K562 (cell line): Measurements from ENCODE around the gene TARBP1. TPM values are rescaled to one million over a fixed set of nuclear protein-coding genes. Genes with fewer than 3 reads are reported as not detected.

ENCODE experiments used
- ATAC-seq: fragments of 200-7000 bp; cut with Tn5 transposase; 3 replicates; pipeline ENCODE4 v1.9.1; 2020; ENCODE audit warnings: moderate library complexity
- BruUV-seq: library from RNA; stranded (reverse); fragments of 400-500 nt; replicated peaks from 2 replicates; lab custom pipeline; 2021; lab: Mats Ljungman, UMichigan
- CTCF ChIA-PET: fragments of 300-600 bp; formaldehyde crosslinking; extraction: SDS; loops from one replicate; lab custom pipeline; 2021; ENCODE audit warnings: low intra/inter-chr PET ratio; lab: Yijun Ruan, JAX
- POLR2A ChIA-PET: fragments of 300-600, 350-650 bp; sonication (Branson Sonifier 250); formaldehyde crosslinking; extraction: SDS; loops from one replicate; lab custom pipeline; 2021; ENCODE audit warnings: antibody characterized with exemption, inconsistent platforms; lab: Yijun Ruan, JAX
- DNase-seq, 4 experiments: peaks; one replicate each; pipeline versions ENCODE4 v3.0.0 to v3.0.0-alpha.2; 2011 to 2018; ENCODE audit warnings: low spot score in 3 of 4, mixed read lengths in 3 of 4; ENCODE audit errors: extremely low read depth in 1 of 4
- FAIRE-seq: peaks from 2 replicates; lab custom pipeline; 2011; peaks lifted over from hg19 to GRCh38; lab: Jason Lieb, UNC
- H2AFZ ChIP-seq: 2 replicates; pipeline ENCODE4 v1.6.0; 2011; ENCODE audit warnings: low read depth, low read length, control low read depth, inconsistent platforms
- H3K27ac ChIP-seq: fragments of 200-600 bp; 3 replicates; pipeline ENCODE4 v1.8.0; 2011; ENCODE audit warnings: low read depth, mild to moderate bottlenecking, control low read depth, inconsistent platforms, low read length, moderate library complexity, mixed read lengths; ENCODE audit errors: extremely low read depth
- H3K27me3 ChIP-seq, 2 experiments: fragments of 300-600 bp in 1 of 2; 2 replicates in 1 of 2; 3 replicates in 1 of 2; pipeline versions ENCODE4 v1.6.0 to v1.8.0; 2011; ENCODE audit warnings: inconsistent platforms in 2 of 2, low read length in 2 of 2, mild to moderate bottlenecking in 1 of 2, mixed read lengths in 1 of 2, moderate library complexity in 1 of 2; ENCODE audit not compliant: control insufficient read depth in 2 of 2, insufficient read depth in 2 of 2
- H3K36me3 ChIP-seq: fragments of 300-600 bp; 3 replicates; pipeline ENCODE4 v1.8.0; 2011; ENCODE audit warnings: mild to moderate bottlenecking, low read length, inconsistent platforms; ENCODE audit not compliant: control insufficient read depth, insufficient read depth
- H3K4me1 ChIP-seq, 2 experiments: fragments of 200-600 bp in 1 of 2; replicated peaks in 1 of 2; 2 replicates in 1 of 2; 3 replicates in 1 of 2; pipeline versions ENCODE4 v1.5.1 to v1.8.0; 2011; ENCODE audit warnings: inconsistent platforms in 2 of 2, low read length in 2 of 2, mild to moderate bottlenecking in 1 of 2, mixed read lengths in 1 of 2, moderate library complexity in 1 of 2; ENCODE audit not compliant: control insufficient read depth in 2 of 2, insufficient read depth in 2 of 2
- H3K4me2 ChIP-seq: 2 replicates; pipeline ENCODE4 v1.6.1; 2011; ENCODE audit warnings: low read length, control low read depth, inconsistent platforms, mixed read lengths; ENCODE audit not compliant: insufficient read depth
- H3K4me3 ChIP-seq: fragments of 200-600 bp; sonication (generic), shearing (Covaris generic); 2 replicates; pipeline ENCODE4 v1.5.1; 2016; ENCODE audit warnings: control low read depth, inconsistent platforms
- H3K79me2 ChIP-seq: fragments of 200-600 bp; 3 replicates; pipeline ENCODE4 v1.8.0; 2011; ENCODE audit warnings: low read length, inconsistent platforms; ENCODE audit not compliant: control insufficient read depth, insufficient read depth
- H3K9ac ChIP-seq, 2 experiments: 2 replicates each; pipeline versions ENCODE4 v1.6.0 to v1.6.1; 2011; ENCODE audit warnings: low read depth in 2 of 2, low read length in 2 of 2, control low read depth in 1 of 2, inconsistent platforms in 1 of 2, mild to moderate bottlenecking in 1 of 2, mixed read lengths in 1 of 2; ENCODE audit not compliant: insufficient read depth in 1 of 2
- H3K9me1 ChIP-seq: one replicate; pipeline ENCODE4 v1.6.0; 2011; ENCODE audit warnings: inconsistent platforms, mild to moderate bottlenecking, low read length, moderate library complexity; ENCODE audit not compliant: control insufficient read depth, insufficient read depth
- H3K9me3 ChIP-seq: replicated peaks from 2 replicates; pipeline ENCODE4 v1.5.1; 2011; ENCODE audit warnings: low read depth, low read length, inconsistent platforms; ENCODE audit not compliant: control insufficient read depth, insufficient read depth
- H4K20me1 ChIP-seq: replicated peaks from 2 replicates; pipeline ENCODE4 v1.6.1; 2011; ENCODE audit warnings: low read length, inconsistent platforms, mixed read lengths; ENCODE audit not compliant: control insufficient read depth, insufficient read depth
- CXXC5 ChIP-seq: fragments of 250-450 bp; sonication (Bioruptor Pico); IDR thresholded peaks from 2 replicates; pipeline ENCODE4 v1.8.0; 2022; ENCODE audit warnings: inconsistent platforms, mild to moderate bottlenecking, moderate library complexity
- DEAF1 ChIP-seq: fragments of 450-650 bp; formaldehyde crosslinking; IDR thresholded peaks from 2 replicates; pipeline ENCODE4 v1.4.0; 2020; ENCODE audit warnings: mild to moderate bottlenecking, moderate library complexity
- OTX1 ChIP-seq: fragments of 450-650 bp; formaldehyde crosslinking; IDR thresholded peaks from 2 replicates; pipeline ENCODE4 v1.4.0; 2022; ENCODE audit warnings: mild to moderate bottlenecking
- POLR2G ChIP-seq: fragments of 200-400 bp; formaldehyde crosslinking; IDR thresholded peaks from 2 replicates; pipeline ENCODE4 v1.6.1; 2017; ENCODE audit warnings: low read depth, mild to moderate bottlenecking, antibody characterized with exemption, low read length, moderate library complexity
- SUPT5H ChIP-seq: fragments of 450-650 bp; IDR thresholded peaks from 2 replicates; pipeline ENCODE4 v1.6.1; 2016
- TCF3 ChIP-seq: sonication (generic); formaldehyde crosslinking; IDR thresholded peaks from 2 replicates; pipeline ENCODE4 v1.4.0; 2020; ENCODE audit warnings: mild to moderate bottlenecking, missing genetic modification reagents
- TCFL5 ChIP-seq: fragments of 250-450 bp; sonication (Bioruptor Pico); conservative IDR thresholded peaks from 2 replicates; pipeline ENCODE4 v1.6.1; 2021; ENCODE audit warnings: mild to moderate bottlenecking, moderate library complexity, matching md5 sums
- ZNF512 ChIP-seq: IDR thresholded peaks from 2 replicates; pipeline ENCODE4 v1.6.1; 2016; ENCODE audit warnings: missing genetic modification characterization, missing compliant biosample characterization
- ZNF830 ChIP-seq: fragments of 250-450 bp; sonication (Bioruptor Pico); IDR thresholded peaks from 2 replicates; pipeline ENCODE4 v1.5.0; 2021; ENCODE audit warnings: mild to moderate bottlenecking
- WGBS: fragments of 100-300 bp; shearing (Covaris generic); methylation state at CpG from one replicate; pipeline ENCODE4 v1.1.6; 2016; ENCODE audit warnings: low coverage, mixed read lengths; ENCODE audit not compliant: insufficient coverage; ENCODE audit errors: missing lambda C conversion rate; 5-methylcytosine and 5-hydroxymethylcytosine counted together
- in situ Hi-C: fragments of 300-500 bp; cut with MboI; formaldehyde crosslinking; loops from 4 replicates; pipeline ENCODE4 v1.15.0; 2018; ENCODE audit warnings: inconsistent platforms, mixed read lengths
- intact Hi-C: fragments of 100-400 bp; cut with micrococcal nuclease; formaldehyde crosslinking; loops from 2 replicates; pipeline ENCODE4 v1.14.2; 2022
- polyA plus RNA-seq, 8 experiments: library from polyadenylated mRNA; depleted of rRNA in 4 of 8; stranded (reverse) in 5 of 8; unstranded in 3 of 8; fragments of >200 nt; fragmentation: Nextera tagmentation in 2 of 8; fragmentation: Illumina TruSeq in 1 of 8; extraction: Ambion mirVana in 2 of 8; extraction: Trizol in 1 of 8; gene quantifications; 2 replicates each; pipeline versions ENCODE4 v1.2.1 to v1.2.3, GENCODE V29; 2011 to 2014; ENCODE audit warnings: inconsistent platforms in 1 of 8, missing spikeins in 1 of 8
- total RNA-seq, 7 experiments: library from RNA; depleted of rRNA in 6 of 7; stranded (reverse); fragments of >200 nt in 6 of 7; fragmentation: Illumina TruSeq in 2 of 7; extraction: Trizol in 2 of 7; gene quantifications; 2 replicates each; pipeline versions ENCODE4 v1.2.1 to v1.2.3, GENCODE V29; 2011 to 2021; ENCODE audit warnings: low replicate concordance in 1 of 7

Gene TARBP1
- total and polyA plus RNA-seq, 9 of the 15 experiments (the other 6 are each of a cell fraction or from before 2014, with no cell fraction given) = 8.8 to 48.0 (median 22.9) TPM

- in situ Hi-C loops (no loop called here), intact Hi-C loops (no loop called here)
- CTCF ChIA-PET = no interaction called here
- no peak for DNase-seq
- TF ChIP-seq TCFL5 (CRISPR knock-in tag) (no peak), DEAF1 (CRISPR knock-in tag) (no peak)
- no peak for FAIRE-seq
- H3K27me3 ChIP-seq = peaks cover 0 to 2% of the 10 kb centered on the region in 2 experiments; a peak in 1 of 5 replicates
- no peak overlapping the region for H3K4me2 ChIP-seq
- peak overlapping the region; percentile 75; the same call in 1 of the 2 replicates for H2AFZ ChIP-seq
- H3K9me1 ChIP-seq = no peaks in the 10 kb centered on the region
- no peaks in the 10 kb centered on the region for H4K20me1 ChIP-seq
- no TSS peak for BruUV-seq
- H3K27ac ChIP-seq = no peak overlapping the region
- WGBS = 20% methylated on average over 4 of the region's 4 CpGs
- H3K4me3 ChIP-seq = no peak overlapping the region
- no peak overlapping the region for H3K9ac ChIP-seq
- POLR2A ChIA-PET = interaction anchor here (0.6 to 1.2 kb wide), 3 partner anchors 49 to 428 kb away, joined by 3 read pairs; no protein-coding TSS in a partner anchor
- H3K4me1 ChIP-seq = no peaks in the 10 kb centered on the region
- 0 out of 2 replicates have a peak, but pooled peaks cover 3% of the 10 kb centered on the region for H3K9me3 ChIP-seq
- H3K36me3 ChIP-seq = no peaks in the 10 kb centered on the region
- ATAC-seq = peak; percentile 61; the same call in 2 of the 3 replicates
- no peaks in the 10 kb centered on the region for H3K79me2 ChIP-seq
Measured at GRCh38 chr1:234348964-234349363, 130.0 kb downstream of the TARBP1 start.

- FAIRE-seq (no peak), ATAC-seq (no peak), DNase-seq (no peak)
- ChIA-PET CTCF (interaction anchor here (0.6 kb wide), 1 partner anchor 9 kb away, joined by 4 read pairs; no protein-coding TSS in a partner anchor), POLR2A (interaction anchor here (0.5 kb wide), 1 partner anchor 41 kb away, joined by 3 read pairs; no protein-coding TSS in a partner anchor)
- WGBS = 6% methylated on average over 1 of the region's 1 CpG
- no peaks in the 10 kb centered on the region for H3K36me3 ChIP-seq
- in situ Hi-C loops = no loop called here
- no TSS peak for BruUV-seq
- H3K4me2 ChIP-seq = no peak overlapping the region
- H3K27me3 ChIP-seq = peaks cover 0 to 2% of the 10 kb centered on the region in 2 experiments; a peak in 1 of 5 replicates
- H3K9me3 ChIP-seq = peaks cover 4% of the 10 kb centered on the region; the same call in 1 of the 2 replicates
- H3K79me2 ChIP-seq = no peaks in the 10 kb centered on the region
- peak overlapping the region; percentile 1; the same call in 1 of the 2 replicates for H2AFZ ChIP-seq
- H3K4me1 ChIP-seq = no peaks in the 10 kb centered on the region
- intact Hi-C loops = no loop called here
- no peaks in the 10 kb centered on the region for H4K20me1 ChIP-seq
- no peaks in the 10 kb centered on the region for H3K9me1 ChIP-seq
- no peak overlapping the region for H3K4me3 ChIP-seq
- H3K27ac ChIP-seq = no peak overlapping the region
- no peak overlapping the region for H3K9ac ChIP-seq
- TF ChIP-seq TCF3 (CRISPR knock-in tag) (no peak), ZNF830 (CRISPR knock-in tag) (no peak), POLR2G (no peak), SUPT5H (no peak), CXXC5 (CRISPR knock-in tag) (no peak), OTX1 (no peak), ZNF512 (no peak)
Measured at GRCh38 chr1:234345237-234345636, 133.7 kb downstream of the TARBP1 start.
